Osteocyte (in vitro differentiated cells): ENCODE results near the gene HAPSTR1. TPM values are rescaled to one million over a fixed set of nuclear protein-coding genes. Genes with fewer than 3 reads are reported as not detected.
A peak's percentile ranks its signal among the peaks of the same experiment; 100 is the strongest.

ENCODE experiments used
- DNase-seq: peaks from one replicate; pipeline ENCODE4 v3.0.0; 2021; ENCODE audit warnings: mixed read lengths; ENCODE audit not compliant: unreplicated experiment; ENCODE audit errors: extremely low spot score
- H3K27ac Mint-ChIP-seq: one replicate; pipeline ENCODE4 v1.8.0; 2021; ENCODE audit warnings: mild to moderate bottlenecking, mixed read lengths; ENCODE audit not compliant: unreplicated experiment
- H3K27me3 Mint-ChIP-seq: one replicate; pipeline ENCODE4 v1.8.0; 2021; ENCODE audit warnings: mixed read lengths; ENCODE audit not compliant: unreplicated experiment
- H3K36me3 Mint-ChIP-seq: one replicate; pipeline ENCODE4 v1.8.0; 2021; ENCODE audit warnings: mixed read lengths; ENCODE audit not compliant: unreplicated experiment
- H3K4me1 Mint-ChIP-seq: one replicate; pipeline ENCODE4 v1.8.0; 2021; ENCODE audit warnings: mixed read lengths; ENCODE audit not compliant: unreplicated experiment
- H3K4me3 Mint-ChIP-seq: one replicate; pipeline ENCODE4 v1.8.0; 2021; ENCODE audit warnings: mild to moderate bottlenecking, moderate library complexity, mixed read lengths; ENCODE audit not compliant: unreplicated experiment
- H3K9me3 Mint-ChIP-seq: one replicate; pipeline ENCODE4 v1.8.0; 2021; ENCODE audit warnings: mixed read lengths; ENCODE audit not compliant: unreplicated experiment
- total RNA-seq: library from RNA; stranded (reverse); gene quantifications from 2 replicates; pipeline ENCODE4 v1.2.1, GENCODE V29; 2021
- TF ChIP-seq, protein P1 (sequence below): fragments of 200-600 bp; sonication (generic); IDR thresholded peaks from 2 replicates; pipeline ENCODE4 v1.5.0; 2021; ENCODE audit warnings: antibody characterized with exemption, mild to moderate bottlenecking, moderate library complexity

The HAPSTR1 gene
- total RNA-seq, 1 donor from 2014 or later, result 73.4 TPM

DNA sequence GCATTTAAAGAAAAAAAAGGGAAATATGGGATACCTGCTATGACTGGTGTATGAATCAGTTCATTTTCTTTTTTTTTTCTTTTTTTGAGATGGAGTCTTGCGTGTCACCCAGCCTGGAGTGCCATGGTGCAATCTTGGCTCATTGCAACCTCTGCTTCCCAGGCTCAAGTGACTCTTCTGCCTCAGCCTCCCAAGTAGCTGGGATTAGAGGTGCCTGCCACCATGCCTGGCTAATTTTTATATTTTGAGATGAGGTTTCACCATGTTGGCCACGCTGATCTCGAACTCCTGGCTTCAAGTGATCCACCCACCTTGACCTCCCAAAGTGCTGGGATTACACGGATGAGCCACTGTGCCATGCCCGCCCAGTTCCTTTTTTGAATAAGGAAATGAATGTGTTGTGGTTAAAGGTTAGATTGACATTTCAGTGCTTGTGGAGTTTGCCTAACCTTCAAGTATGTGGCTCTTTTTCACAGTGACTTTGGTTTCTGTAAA lies 7.7 kb downstream of the HAPSTR1 start:
- TF ChIP-seq, protein P1, sequence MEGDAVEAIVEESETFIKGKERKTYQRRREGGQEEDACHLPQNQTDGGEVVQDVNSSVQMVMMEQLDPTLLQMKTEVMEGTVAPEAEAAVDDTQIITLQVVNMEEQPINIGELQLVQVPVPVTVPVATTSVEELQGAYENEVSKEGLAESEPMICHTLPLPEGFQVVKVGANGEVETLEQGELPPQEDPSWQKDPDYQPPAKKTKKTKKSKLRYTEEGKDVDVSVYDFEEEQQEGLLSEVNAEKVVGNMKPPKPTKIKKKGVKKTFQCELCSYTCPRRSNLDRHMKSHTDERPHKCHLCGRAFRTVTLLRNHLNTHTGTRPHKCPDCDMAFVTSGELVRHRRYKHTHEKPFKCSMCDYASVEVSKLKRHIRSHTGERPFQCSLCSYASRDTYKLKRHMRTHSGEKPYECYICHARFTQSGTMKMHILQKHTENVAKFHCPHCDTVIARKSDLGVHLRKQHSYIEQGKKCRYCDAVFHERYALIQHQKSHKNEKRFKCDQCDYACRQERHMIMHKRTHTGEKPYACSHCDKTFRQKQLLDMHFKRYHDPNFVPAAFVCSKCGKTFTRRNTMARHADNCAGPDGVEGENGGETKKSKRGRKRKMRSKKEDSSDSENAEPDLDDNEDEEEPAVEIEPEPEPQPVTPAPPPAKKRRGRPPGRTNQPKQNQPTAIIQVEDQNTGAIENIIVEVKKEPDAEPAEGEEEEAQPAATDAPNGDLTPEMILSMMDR, result no peak
- Mint-ChIP-seq H3K4me1 (peaks cover 83% of the 10 kb centered on the region), H3K36me3 (peaks cover 39% of the 10 kb centered on the region), H3K27ac (peak overlapping the region; percentile 50), H3K27me3 (no peaks in the 10 kb centered on the region), H3K9me3 (no peaks in the 10 kb centered on the region), H3K4me3 (no peak overlapping the region)
- DNase-seq, result no peak

DNA sequence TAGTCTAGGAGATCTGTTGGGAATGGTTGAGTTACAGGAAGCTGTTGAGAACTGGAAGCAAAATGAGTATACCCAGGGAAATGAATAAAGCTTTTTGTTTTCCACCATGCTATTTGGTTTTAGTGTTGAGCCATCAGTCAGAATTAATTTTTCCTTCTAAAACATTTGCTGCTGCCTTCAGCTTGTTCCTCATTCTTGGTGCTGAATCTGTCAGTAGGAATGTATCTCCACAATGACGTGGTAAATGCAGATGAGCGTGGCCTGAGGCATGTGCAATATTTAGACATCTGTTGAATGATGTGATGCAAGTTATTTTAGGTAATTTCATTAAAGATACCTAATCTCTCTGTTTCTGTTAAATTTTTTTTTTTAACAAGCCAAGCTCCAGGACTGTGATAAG lies 10.9 kb downstream of the HAPSTR1 start:
- H3K4me3 Mint-ChIP-seq, result no peak overlapping the region
- peaks cover 56% of the 10 kb centered on the region for H3K36me3 Mint-ChIP-seq
- H3K4me1 Mint-ChIP-seq, result peaks cover 84% of the 10 kb centered on the region
- no peaks in the 10 kb centered on the region for H3K27me3 Mint-ChIP-seq
- H3K9me3 Mint-ChIP-seq, result no peaks in the 10 kb centered on the region
- DNase-seq, result no peak
- TF ChIP-seq, protein P1, result no peak
- peak overlapping the region; percentile 61 for H3K27ac Mint-ChIP-seq

DNA sequence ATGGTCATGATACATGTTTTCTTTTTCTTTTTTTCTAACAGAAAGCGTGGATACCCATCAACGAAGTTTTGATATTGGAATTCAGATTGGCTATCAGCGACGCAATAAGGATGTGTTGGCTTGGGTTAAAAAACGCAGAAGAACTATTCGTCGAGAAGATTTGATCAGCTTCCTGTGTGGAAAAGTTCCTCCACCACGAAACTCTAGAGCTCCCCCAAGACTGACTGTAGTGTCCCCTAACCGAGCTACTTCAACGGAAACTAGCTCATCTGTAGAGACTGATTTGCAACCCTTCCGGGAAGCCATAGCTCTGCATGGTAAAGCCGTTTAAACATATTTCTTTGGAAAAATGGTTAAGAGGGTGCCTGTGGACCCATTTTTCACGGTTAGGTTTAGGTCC lies 11.5 kb downstream of the HAPSTR1 start:
- peaks cover 62% of the 10 kb centered on the region for H3K36me3 Mint-ChIP-seq
- no peaks in the 10 kb centered on the region for H3K27me3 Mint-ChIP-seq
- DNase-seq, result no peak
- no peaks in the 10 kb centered on the region for H3K9me3 Mint-ChIP-seq
- peak overlapping the region; percentile 61 for H3K27ac Mint-ChIP-seq
- no peak overlapping the region for H3K4me3 Mint-ChIP-seq
- H3K4me1 Mint-ChIP-seq, result peaks cover 84% of the 10 kb centered on the region
- TF ChIP-seq, protein P1, result no peak

DNA sequence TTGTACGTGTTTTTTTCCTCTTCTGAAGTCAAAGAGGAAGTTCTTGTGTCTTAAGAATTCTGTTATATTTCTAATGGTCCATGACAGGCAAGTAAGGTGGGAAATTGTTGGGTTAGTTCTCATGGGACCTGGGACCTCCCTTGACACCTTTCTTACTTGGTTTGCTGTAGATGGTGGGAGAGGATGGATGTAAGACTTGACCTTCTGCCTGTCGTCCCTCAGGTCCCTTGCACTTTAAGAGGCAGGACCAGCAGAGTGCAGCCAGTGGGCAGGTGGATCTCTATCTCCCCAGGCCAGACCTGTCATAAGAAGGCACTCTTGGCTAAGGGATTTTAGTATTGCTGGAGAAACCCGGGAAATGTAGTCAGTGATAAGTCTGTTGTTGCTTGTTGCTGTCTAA lies 12.1 kb downstream of the HAPSTR1 start:
- H3K27ac Mint-ChIP-seq, result no peak overlapping the region
- DNase-seq, result no peak
- no peaks in the 10 kb centered on the region for H3K27me3 Mint-ChIP-seq
- peaks cover 78% of the 10 kb centered on the region for H3K4me1 Mint-ChIP-seq
- TF ChIP-seq, protein P1, result no peak
- H3K36me3 Mint-ChIP-seq, result peaks cover 64% of the 10 kb centered on the region
- no peak overlapping the region for H3K4me3 Mint-ChIP-seq
- no peaks in the 10 kb centered on the region for H3K9me3 Mint-ChIP-seq

DNA sequence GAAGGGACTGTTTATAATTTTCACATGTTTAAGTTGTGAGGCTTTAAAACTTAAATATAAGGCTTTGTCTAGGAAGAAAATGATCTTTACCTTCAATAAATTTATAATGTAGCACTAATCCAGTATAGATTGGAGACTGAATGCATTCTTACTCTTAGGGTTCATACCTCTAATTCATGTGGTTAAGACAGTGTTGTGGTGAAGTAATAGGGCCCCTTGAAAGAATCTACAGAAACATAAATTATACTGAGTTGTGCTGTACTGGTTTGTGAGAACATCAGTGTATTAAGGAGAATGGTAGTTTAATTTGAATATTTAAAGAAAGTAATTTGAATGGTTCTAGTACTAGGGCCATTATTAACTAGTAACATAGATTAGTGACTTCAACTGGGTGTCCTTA lies 13.7 kb downstream of the HAPSTR1 start:
- Mint-ChIP-seq H3K27ac (no peak overlapping the region), H3K9me3 (no peaks in the 10 kb centered on the region), H3K27me3 (no peaks in the 10 kb centered on the region), H3K4me1 (peaks cover 78% of the 10 kb centered on the region), H3K4me3 (no peak overlapping the region), H3K36me3 (peaks cover 63% of the 10 kb centered on the region)
- no peak for DNase-seq
- TF ChIP-seq, protein P1, result no peak
